Smooth muscle cell of the brain vasculature (primary cell): ENCODE data around the gene RBFOX2.
A peak's percentile ranks its signal among the peaks of the same experiment; 100 is the strongest.
"Not testable (repeated sequence)": the region's sequence is repeated elsewhere in the genome, so short reads cannot be mapped to it uniquely, and the experiment has no call there.

Experiments
- DNase-seq: peaks from one replicate; pipeline ENCODE4 v3.0.0-alpha.2; 2012; ENCODE audit warnings: low read depth, low spot score

Gene RBFOX2

GRCh38 chr22:36042240-36042639, 13.6 kb upstream of the RBFOX2 start:
- no peak for DNase-seq

DNA sequence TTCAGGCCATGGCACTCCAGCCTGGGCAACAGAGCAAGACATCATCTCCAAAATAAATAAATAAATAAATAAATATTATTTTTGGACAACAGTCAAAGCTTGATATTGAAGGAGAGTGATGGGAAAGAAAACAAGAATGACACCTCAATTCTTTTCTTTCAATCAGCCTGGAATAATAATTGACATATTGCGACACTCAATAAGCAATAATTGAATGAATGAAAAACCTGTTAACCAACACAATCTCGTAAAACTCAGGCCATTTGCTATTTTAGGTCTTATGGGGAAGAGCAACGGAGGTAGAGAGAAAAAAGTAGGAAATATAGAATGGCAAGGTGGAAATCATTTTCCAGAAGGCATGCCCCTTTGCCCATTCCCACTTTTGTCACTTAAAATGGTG, 10.5 kb upstream of the RBFOX2 start:
- no peak for DNase-seq

DNA sequence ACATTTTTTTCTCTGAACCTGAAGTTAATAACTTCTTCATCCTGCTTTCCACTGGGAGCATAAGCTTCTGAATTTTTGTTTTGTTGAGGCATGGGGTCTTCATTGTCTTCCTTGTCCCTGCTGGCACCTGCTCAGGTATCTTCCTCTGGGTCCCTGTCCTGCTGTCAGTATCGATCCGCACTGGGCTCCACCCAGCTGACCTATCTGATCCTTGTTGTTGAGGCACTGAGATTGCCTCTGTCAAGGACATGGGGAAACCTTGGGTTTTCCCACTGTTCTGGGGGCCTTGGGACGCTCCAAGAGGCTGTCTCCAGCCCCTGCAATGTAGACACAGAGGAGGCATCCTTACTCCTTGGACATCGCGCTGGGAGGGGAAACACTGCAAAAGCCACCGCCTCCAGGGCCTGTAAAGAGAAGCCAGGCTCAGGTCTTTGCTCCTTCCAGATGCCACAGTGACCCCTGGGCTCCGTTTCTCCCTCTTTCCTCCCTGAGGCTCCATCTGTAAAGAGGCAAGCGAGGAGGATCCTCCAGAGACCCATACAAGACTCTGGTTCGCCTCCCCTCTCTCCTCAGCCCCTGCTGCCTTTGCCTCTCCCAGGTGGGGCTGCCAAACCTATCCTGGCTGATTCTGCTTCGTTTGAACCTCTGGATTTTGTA, 8.6 kb upstream of the RBFOX2 start:
- no peak for DNase-seq

- no peak for DNase-seq
These were observed 7.6 kb upstream of the RBFOX2 start for GRCh38 chr22:36036167-36036624.

- DNase-seq: no peak
These were observed 4.0 kb upstream of the RBFOX2 start for GRCh38 chr22:36032611-36033010.

GRCh38 chr22:36029406-36029755, 757 bp upstream of the RBFOX2 start:
- no peak for DNase-seq

- DNase-seq: peak; percentile 20
These were observed 534 bp downstream of the RBFOX2 start for GRCh38 chr22:36027935-36028645.

GRCh38 chr22:36027579-36027934, 1.1 kb downstream of the RBFOX2 start:
- DNase-seq: no peak

DNA sequence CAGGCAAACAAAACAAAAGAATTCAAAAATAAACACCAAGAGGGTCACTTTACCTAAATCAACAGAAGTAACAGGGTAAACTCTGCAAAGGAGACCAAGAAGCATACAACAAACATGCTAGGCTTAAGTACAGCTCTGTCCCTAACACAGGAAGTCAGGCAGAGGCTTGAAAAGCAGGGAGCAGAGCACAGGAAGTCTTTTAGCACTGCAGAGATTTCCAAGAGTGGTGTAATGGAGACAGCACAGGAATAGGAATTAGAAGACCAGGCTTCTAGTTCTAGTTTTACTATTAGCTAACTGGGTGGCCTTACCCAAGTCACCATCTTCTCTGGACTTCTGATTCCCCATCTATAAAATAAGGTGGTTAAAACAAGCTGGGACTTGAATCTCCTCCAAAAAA, 1.9 kb downstream of the RBFOX2 start:
- DNase-seq: no peak

DNA sequence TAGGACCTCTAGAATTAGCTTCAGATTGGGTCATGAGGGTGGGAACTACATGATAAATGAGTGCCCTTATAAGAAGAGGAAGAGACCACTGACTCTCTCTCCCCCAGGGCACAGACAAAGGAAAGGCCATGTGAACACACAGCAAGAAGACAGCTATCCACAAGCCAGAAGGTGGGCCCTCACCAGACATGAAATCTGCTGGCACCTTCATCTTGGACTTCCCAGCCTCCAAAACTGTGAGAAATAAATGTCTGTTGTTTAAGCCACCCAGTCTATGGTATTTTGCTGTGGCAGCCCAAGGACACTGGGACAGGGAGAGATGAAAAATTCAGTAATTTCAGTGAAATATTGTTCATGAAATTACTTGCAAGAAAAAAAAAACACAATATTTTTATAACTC, 5.9 kb downstream of the RBFOX2 start:
- DNase-seq: no peak

DNA sequence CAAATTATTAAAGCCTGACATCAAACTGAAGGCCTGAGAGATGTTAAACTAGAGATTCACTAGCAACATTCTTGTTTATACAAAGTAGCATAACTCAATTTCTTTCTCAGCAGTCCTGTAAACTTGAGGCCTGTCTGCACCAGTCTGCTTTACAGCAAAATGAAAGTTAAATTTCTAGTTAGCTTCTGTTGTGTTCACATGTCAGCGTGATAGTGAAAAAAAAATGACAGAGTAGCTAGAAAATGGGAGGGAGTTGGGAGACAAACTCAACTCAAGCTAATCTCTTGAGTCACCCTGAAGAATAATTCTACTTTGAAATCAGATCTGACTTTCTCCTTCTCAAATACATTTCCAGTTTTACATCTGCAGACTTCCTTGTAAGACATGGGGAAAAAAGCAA, 6.5 kb downstream of the RBFOX2 start:
- no peak for DNase-seq

DNA sequence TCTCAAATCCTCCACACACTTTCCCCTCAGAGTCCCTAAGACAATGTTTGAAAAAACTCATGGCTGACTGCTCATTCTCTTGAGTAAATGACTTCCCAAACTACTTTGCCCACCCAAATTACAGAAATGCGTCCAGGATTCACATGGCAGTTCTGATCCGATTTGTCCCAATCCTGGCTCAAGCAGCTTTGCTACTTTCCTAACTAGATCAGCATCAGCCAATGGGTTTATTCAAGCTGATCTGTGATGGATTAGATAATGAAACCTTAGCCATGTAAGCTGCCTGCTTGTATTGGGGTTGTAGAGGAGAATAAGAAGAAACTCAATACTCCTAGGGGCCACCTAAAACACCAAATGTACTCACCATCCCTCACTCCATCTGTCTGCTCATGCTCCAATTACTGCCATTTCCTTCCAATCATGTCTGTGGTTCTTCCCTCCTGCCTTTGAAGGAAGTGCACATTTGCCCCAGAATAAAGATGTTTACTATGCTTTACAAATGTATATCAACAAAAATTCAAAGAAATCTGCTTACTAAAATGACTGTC, 6.9 kb downstream of the RBFOX2 start:
- no peak for DNase-seq

DNA sequence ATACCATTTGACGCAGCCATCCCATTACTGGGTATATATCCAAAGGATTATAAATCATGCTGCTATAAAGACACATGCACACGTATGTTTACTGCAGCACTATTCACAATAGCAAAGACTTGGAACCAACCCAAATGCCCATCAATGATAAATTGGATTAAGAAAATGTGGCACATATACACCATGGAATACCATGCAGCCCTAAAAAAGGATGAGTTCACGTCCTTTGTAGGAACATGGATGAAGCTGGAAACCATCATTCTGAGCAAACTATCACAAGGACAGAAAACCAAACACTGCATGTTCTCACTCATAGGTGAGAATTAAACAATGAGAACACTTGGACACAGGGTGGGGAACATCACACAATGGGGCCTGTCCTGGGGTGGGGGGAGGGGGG, 7.8 kb downstream of the RBFOX2 start:
- DNase-seq: not testable (repeated sequence)

GRCh38 chr22:36017651-36018091, 11.0 kb downstream of the RBFOX2 start:
- DNase-seq: no peak

DNA sequence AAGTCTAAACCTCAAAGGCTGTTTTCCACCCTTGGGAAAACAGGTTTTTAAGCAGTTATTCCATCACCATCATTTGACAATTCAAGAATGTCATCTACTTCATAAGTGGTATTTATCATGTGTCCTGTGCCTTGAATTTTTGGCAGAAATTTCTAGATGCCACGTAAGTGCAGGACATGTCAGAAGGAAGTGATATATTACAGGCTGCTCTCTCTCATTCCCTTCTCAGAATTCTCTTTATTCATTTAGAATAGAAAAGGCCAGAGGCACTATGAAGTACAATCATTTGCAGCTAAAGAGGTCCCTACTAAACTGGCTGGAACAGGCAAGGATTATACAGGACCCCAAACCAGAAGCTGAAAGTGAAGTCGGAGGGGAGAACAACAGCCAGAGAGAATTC, 11.9 kb downstream of the RBFOX2 start:
- DNase-seq: no peak

DNA sequence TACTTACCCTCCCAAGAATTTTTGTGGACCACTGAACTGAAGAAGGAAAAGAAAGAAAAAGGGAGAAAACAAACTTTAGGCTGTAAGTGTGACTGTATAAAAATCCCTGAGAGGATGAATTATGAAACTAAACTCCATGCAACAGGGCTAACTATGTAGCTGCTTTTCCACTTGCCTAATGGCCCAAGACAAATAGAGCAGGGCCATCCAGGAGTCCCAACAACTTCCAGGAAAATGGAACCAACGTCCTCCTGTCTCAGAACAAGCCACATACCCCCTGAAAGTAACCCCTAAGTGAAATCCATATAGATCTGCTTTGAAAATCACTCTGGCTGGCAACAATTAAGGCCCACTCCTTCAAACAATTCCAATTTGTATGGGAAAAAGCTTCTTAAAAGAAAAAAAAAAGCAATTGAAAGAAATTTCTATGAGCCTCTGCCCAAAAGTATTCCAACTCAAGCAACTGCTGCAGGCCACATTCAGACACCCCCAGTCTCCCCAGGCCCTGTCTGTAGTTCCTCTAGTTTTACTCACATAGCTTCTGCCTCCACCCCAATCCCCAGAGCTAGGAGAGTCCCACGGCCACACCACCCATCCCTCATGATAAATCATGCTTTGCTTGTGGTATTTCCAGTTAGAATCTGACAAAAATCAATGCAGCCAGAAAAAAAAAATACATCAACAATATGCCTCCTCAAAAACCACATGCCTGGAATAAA, 12.7 kb downstream of the RBFOX2 start:
- no peak for DNase-seq

GRCh38 chr22:36015155-36015810, 13.3 kb downstream of the RBFOX2 start:
- no peak for DNase-seq

- DNase-seq: no peak
These were observed 14.0 kb downstream of the RBFOX2 start for GRCh38 chr22:36014546-36015074.

DNA sequence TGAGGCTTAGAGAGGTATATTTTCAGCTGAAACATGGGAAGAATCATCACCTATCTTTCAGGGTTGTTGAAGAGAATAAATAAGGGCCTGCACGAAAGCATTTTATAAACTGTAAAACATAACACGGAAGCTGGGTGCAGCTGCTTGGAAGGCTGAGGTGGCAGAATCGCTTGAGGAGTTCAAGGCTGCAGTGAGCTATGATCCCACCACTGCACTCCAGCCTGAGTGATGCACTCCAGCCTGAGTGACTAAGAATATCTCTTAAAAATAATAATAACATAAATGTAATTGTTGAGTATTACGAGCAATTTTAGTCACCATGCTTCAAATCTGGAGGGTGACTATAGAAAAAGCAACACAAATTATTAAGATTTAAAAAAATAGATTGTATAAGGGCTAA, 16.3 kb downstream of the RBFOX2 start:
- DNase-seq: no peak

DNA sequence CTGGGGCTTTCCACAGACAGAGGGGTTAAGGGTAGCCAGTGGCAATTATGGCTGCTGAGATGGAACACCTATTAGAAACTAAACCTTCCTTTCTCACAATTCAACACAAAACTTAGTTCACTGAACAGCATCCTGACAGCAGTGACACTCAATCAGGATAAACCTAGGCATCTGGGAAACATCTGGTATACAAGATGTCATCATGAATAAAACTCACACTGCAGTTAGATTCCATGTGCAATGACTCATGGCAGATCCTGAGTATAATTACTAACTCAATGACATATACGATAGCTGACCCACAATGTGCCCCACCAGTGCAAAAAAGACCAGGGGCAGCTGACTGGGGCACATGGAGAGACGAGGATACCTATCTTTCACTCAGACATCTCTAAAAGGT, 17.7 kb downstream of the RBFOX2 start:
- no peak for DNase-seq

GRCh38 chr22:36010090-36010489, 18.5 kb downstream of the RBFOX2 start:
- no peak for DNase-seq

- DNase-seq: no peak
These were observed 19.5 kb downstream of the RBFOX2 start for GRCh38 chr22:36009085-36009484.
